Suprapubic skin (tissue), 3 donors: ENCODE results near the gene TMCO4.

Experiments used
- POLR2A ChIP-seq, 2 donors: fragments of 450-650 bp; IDR thresholded peaks; one replicate each; pipeline ENCODE4 v1.6.1; 2017; ENCODE audit warnings: antibody characterized with exemption in 2 of 2, mild to moderate bottlenecking in 2 of 2, moderate library complexity in 2 of 2
- TF ChIP-seq, protein P1 (sequence below), 2 donors: fragments of 200-600 bp in 1 of 2; fragments of 450-650 bp in 1 of 2; sonication (generic) in 1 of 2; IDR thresholded peaks; one replicate each; pipeline ENCODE4 v1.5.1; 2016 to 2019; ENCODE audit warnings: antibody characterized with exemption in 2 of 2, mild to moderate bottlenecking in 1 of 2, moderate library complexity in 1 of 2

DNA sequence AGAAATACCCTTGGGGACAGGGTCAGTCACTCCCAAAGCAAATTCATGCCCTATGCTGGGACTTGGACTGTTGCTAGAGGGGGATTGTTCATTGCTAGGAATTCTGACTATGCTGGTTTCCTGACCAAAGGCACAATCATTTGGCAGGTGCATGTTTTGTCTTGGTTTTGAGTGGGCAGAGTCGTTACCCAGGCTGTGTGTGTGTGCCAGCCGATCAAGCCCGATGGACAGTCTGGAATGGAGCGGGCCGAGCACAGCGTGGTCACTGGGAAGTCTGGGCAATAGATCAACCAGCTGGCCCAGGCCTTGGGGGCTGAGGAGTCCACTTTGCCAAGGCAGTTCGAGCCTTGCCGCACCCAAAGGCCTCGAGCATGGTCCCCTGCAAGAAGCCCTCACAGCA, 74.1 kb downstream of the TMCO4 start:
- TF ChIP-seq POLR2A (IDR thresholded peaks at IDR 0.05), result no peak
- TF ChIP-seq, protein P1, sequence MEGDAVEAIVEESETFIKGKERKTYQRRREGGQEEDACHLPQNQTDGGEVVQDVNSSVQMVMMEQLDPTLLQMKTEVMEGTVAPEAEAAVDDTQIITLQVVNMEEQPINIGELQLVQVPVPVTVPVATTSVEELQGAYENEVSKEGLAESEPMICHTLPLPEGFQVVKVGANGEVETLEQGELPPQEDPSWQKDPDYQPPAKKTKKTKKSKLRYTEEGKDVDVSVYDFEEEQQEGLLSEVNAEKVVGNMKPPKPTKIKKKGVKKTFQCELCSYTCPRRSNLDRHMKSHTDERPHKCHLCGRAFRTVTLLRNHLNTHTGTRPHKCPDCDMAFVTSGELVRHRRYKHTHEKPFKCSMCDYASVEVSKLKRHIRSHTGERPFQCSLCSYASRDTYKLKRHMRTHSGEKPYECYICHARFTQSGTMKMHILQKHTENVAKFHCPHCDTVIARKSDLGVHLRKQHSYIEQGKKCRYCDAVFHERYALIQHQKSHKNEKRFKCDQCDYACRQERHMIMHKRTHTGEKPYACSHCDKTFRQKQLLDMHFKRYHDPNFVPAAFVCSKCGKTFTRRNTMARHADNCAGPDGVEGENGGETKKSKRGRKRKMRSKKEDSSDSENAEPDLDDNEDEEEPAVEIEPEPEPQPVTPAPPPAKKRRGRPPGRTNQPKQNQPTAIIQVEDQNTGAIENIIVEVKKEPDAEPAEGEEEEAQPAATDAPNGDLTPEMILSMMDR (IDR thresholded peaks at IDR 0.05), result no peak
